ENCODE data around the gene RASIP1. TPM values are rescaled to one million over a fixed set of nuclear protein-coding genes. Genes with fewer than 3 reads are reported as not detected.

The RASIP1 gene
- total RNA-seq, 3 donors from 2014 or later (not counting 1 experiment from before 2014, with no cell fraction given): not detected

- no peak for TF ChIP-seq CTCF (IDR thresholded peaks at IDR 0.05)
- Histone ChIP-seq H3K27me3 (ENCODE audit: control insufficient read depth, insufficient read depth, low read length) (peaks cover 8% of the 10 kb centered on the region), H3K4me3 (ENCODE audit: low read length) (no peak overlapping the region), H3K27ac (ENCODE audit: low read length) (no peak overlapping the region), H3K9me3 (ENCODE audit: control insufficient read depth, insufficient read depth, low read length) (no peaks in the 10 kb centered on the region), H3K36me3 (ENCODE audit: control insufficient read depth, insufficient read depth, low read length) (no peaks in the 10 kb centered on the region), H3K4me1 (ENCODE audit: control insufficient read depth, insufficient read depth, low read length) (peaks cover 10% of the 10 kb centered on the region)
- peaks cover 17 to 36% of the 10 kb centered on the region in 2 donors for H3K27me3 Mint-ChIP-seq (ENCODE audit: low read depth in 2 of 2)
- H3K9me3 Mint-ChIP-seq: no peaks in the 10 kb centered on the region
- intact Hi-C loops (cut with micrococcal nuclease): no loop called here
- no peaks in the 10 kb centered on the region for H3K36me3 Mint-ChIP-seq
- no peak overlapping the region for H3K27ac Mint-ChIP-seq
- 98% methylated on average over 14 of the region's 14 CpGs for WGBS (ENCODE audit: insufficient coverage)
- DNase-seq (no peak), ATAC-seq (no peak)
- peaks cover 7 to 9% of the 10 kb centered on the region in 2 donors for H3K4me1 Mint-ChIP-seq
- no peak overlapping the region for H3K4me3 Mint-ChIP-seq
These were observed 17.3 kb upstream of the RASIP1 start for GRCh38 chr19:48757741-48758144.

GRCh38 chr19:48757089-48757675 is 16.8 kb upstream of the RASIP1 start:
- no peak for ATAC-seq
- H3K4me3 ChIP-seq (ENCODE audit: low read length): no peak overlapping the region
- no peaks in the 10 kb centered on the region for H3K36me3 ChIP-seq (ENCODE audit: control insufficient read depth, insufficient read depth, low read length)
- Mint-ChIP-seq H3K27ac (no peak overlapping the region), H3K27me3 (ENCODE audit: low read depth in 2 of 2) (peaks cover 17 to 35% of the 10 kb centered on the region in 2 donors), H3K4me1 (peaks cover 9 to 12% of the 10 kb centered on the region in 2 donors), H3K9me3 (no peaks in the 10 kb centered on the region), H3K36me3 (no peaks in the 10 kb centered on the region), H3K4me3 (no peak overlapping the region)
- 88% methylated on average over 12 of the region's 12 CpGs for WGBS (ENCODE audit: insufficient coverage)
- H3K27me3 ChIP-seq (ENCODE audit: control insufficient read depth, insufficient read depth, low read length): peaks cover 11% of the 10 kb centered on the region
- peaks cover 15% of the 10 kb centered on the region for H3K4me1 ChIP-seq (ENCODE audit: control insufficient read depth, insufficient read depth, low read length)
- intact Hi-C loops (cut with micrococcal nuclease): no loop called here
- no peak overlapping the region for H3K27ac ChIP-seq (ENCODE audit: low read length)
- DNase-seq: no peak
- H3K9me3 ChIP-seq (ENCODE audit: control insufficient read depth, insufficient read depth, low read length): no peaks in the 10 kb centered on the region
- no peak for TF ChIP-seq CTCF (IDR thresholded peaks at IDR 0.05)

GRCh38 chr19:48756686-48757085 is 16.3 kb upstream of the RASIP1 start:
- H3K4me1 Mint-ChIP-seq: peaks cover 12 to 15% of the 10 kb centered on the region in 2 donors
- Histone ChIP-seq H3K27me3 (ENCODE audit: control insufficient read depth, insufficient read depth, low read length) (peaks cover 15% of the 10 kb centered on the region), H3K27ac (ENCODE audit: low read length) (no peak overlapping the region), H3K36me3 (ENCODE audit: control insufficient read depth, insufficient read depth, low read length) (no peaks in the 10 kb centered on the region), H3K4me3 (ENCODE audit: low read length) (no peak overlapping the region), H3K9me3 (ENCODE audit: control insufficient read depth, insufficient read depth, low read length) (no peaks in the 10 kb centered on the region), H3K4me1 (ENCODE audit: control insufficient read depth, insufficient read depth, low read length) (peaks cover 20% of the 10 kb centered on the region)
- H3K4me3 Mint-ChIP-seq: no peak overlapping the region
- no peak for TF ChIP-seq CTCF (IDR thresholded peaks at IDR 0.05)
- peaks cover 17 to 34% of the 10 kb centered on the region in 2 donors for H3K27me3 Mint-ChIP-seq (ENCODE audit: low read depth in 2 of 2)
- H3K9me3 Mint-ChIP-seq: no peaks in the 10 kb centered on the region
- no peak overlapping the region for H3K27ac Mint-ChIP-seq
- 85% methylated on average over 9 of the region's 9 CpGs for WGBS (ENCODE audit: insufficient coverage)
- ATAC-seq: no peak
- H3K36me3 Mint-ChIP-seq: no peaks in the 10 kb centered on the region
- intact Hi-C loops (cut with micrococcal nuclease): no loop called here
- no peak for DNase-seq

GRCh38 chr19:48756212-48756611 is 15.8 kb upstream of the RASIP1 start:
- Mint-ChIP-seq H3K4me1 (peaks cover 12 to 15% of the 10 kb centered on the region in 2 donors), H3K4me3 (no peak overlapping the region), H3K27ac (no peak overlapping the region), H3K27me3 (ENCODE audit: low read depth in 2 of 2) (peaks cover 17 to 31% of the 10 kb centered on the region in 2 donors), H3K36me3 (no peaks in the 10 kb centered on the region), H3K9me3 (no peaks in the 10 kb centered on the region)
- H3K9me3 ChIP-seq (ENCODE audit: control insufficient read depth, insufficient read depth, low read length): no peaks in the 10 kb centered on the region
- DNase-seq (no peak), ATAC-seq (no peak)
- peaks cover 18% of the 10 kb centered on the region for H3K27me3 ChIP-seq (ENCODE audit: control insufficient read depth, insufficient read depth, low read length)
- 95% methylated on average over 11 of the region's 11 CpGs for WGBS (ENCODE audit: insufficient coverage)
- TF ChIP-seq CTCF (IDR thresholded peaks at IDR 0.05): no peak
- H3K4me3 ChIP-seq (ENCODE audit: low read length): no peak overlapping the region
- no peak overlapping the region for H3K27ac ChIP-seq (ENCODE audit: low read length)
- H3K36me3 ChIP-seq (ENCODE audit: control insufficient read depth, insufficient read depth, low read length): no peaks in the 10 kb centered on the region
- peaks cover 21% of the 10 kb centered on the region for H3K4me1 ChIP-seq (ENCODE audit: control insufficient read depth, insufficient read depth, low read length)
- intact Hi-C loops (cut with micrococcal nuclease): no loop called here

Data from natural killer cell (primary cell).